Peyer's patch (tissue), 4 donors: Measurements from ENCODE around the gene UNC5B. TPM values are rescaled to one million over a fixed set of nuclear protein-coding genes. Genes with fewer than 3 reads are reported as not detected.

Experiments
- DNase-seq, 3 donors: peaks; one replicate each; pipeline ENCODE4 v3.0.0-alpha.2; 2017 to 2019
- H3K27ac ChIP-seq, 4 donors: fragments of 200-600 bp; sonication (generic); one replicate each; pipeline ENCODE4 v1.5.1; 2016 to 2019
- H3K27me3 ChIP-seq, 2 donors: fragments of 200-600 bp; sonication (generic); one replicate each; pipeline ENCODE4 v1.5.1; 2019
- H3K36me3 ChIP-seq, 3 donors: fragments of 200-600 bp; sonication (generic); one replicate each; pipeline ENCODE4 v1.5.1; 2016 to 2019
- H3K4me1 ChIP-seq, 4 donors: fragments of 200-600 bp; sonication (generic); one replicate each; pipeline ENCODE4 v1.5.1; 2016 to 2019
- H3K4me3 ChIP-seq, 4 donors: fragments of 200-600 bp; sonication (generic); 1 replicate in 3 of 4; 2 replicates in 1 of 4; pipeline ENCODE4 v1.5.1; 2016 to 2019; ENCODE audit warnings: mild to moderate bottlenecking in 1 of 4
- H3K9me3 ChIP-seq, 4 donors: fragments of 200-600 bp; sonication (generic); one replicate each; pipeline ENCODE4 v1.5.1; 2016 to 2019; ENCODE audit warnings: mild to moderate bottlenecking in 1 of 4
- POLR2A ChIP-seq, 2 donors: fragments of 450-650 bp; IDR thresholded peaks; one replicate each; pipeline ENCODE4 v1.5.1; 2017; ENCODE audit warnings: antibody characterized with exemption in 2 of 2, mild to moderate bottlenecking in 2 of 2, moderate library complexity in 2 of 2
- total RNA-seq, 4 donors: library from RNA; depleted of rRNA; stranded (reverse); fragments of >200 nt; gene quantifications; one replicate each; pipeline ENCODE4 v1.1.0, GENCODE V29; 2016
- TF ChIP-seq, protein P1 (sequence below), 6 experiments: fragments of 450-650 bp in 4 of 6; fragments of 200-600 bp in 2 of 6; sonication (generic) in 1 of 6; IDR thresholded peaks; one replicate each; pipeline ENCODE4 v1.5.1; 2017 to 2019; ENCODE audit warnings: antibody characterized with exemption in 6 of 6, mild to moderate bottlenecking in 3 of 6, moderate library complexity in 1 of 6

Gene UNC5B
- total RNA-seq, 4 donors from 2014 or later = 5.0 to 52.5 (median 39.1) TPM

DNA sequence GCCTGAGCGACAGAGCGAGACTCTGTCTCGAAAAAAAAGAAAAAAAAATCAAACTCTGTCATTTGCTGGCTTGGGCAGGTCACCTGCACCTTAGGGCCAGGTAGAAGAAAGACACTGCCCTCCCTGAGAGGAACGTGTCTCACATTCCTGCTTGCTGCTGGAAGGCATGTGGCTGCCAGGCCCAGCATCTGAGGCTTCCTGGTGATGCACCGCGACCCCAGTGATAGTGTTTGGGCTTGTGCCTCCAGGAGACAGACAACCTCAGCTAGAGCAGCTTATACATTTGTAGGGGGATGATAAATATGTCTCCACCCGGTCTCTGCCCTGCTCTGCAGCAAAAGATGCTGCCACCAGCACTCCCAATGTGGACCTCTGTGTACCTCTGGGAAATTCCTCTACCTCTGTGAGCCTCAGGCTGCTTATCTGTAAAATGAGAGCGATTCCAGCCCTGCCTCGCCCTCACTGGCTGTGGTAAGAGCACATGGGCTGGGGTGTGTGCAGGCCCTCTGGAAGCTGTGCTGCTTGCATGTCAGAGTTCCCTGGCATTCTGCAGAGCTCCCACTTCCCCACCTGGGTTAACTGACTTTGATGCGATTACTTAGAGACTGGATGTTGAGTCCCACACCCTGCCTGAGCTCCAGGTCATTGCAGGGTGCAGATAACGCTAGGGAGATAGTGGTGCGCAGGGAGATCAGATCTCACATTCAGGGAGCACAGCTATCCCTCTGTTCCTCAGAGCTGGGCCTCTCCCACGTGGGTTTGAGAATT lies 126.5 kb downstream of the UNC5B start:
- H3K36me3 ChIP-seq = no peaks in the 10 kb centered on the region
- H3K27ac ChIP-seq = no peak overlapping the region
- DNase-seq = no peak
- no peaks in the 10 kb centered on the region for H3K27me3 ChIP-seq
- no peaks in the 10 kb centered on the region for H3K9me3 ChIP-seq
- TF ChIP-seq, protein P1, sequence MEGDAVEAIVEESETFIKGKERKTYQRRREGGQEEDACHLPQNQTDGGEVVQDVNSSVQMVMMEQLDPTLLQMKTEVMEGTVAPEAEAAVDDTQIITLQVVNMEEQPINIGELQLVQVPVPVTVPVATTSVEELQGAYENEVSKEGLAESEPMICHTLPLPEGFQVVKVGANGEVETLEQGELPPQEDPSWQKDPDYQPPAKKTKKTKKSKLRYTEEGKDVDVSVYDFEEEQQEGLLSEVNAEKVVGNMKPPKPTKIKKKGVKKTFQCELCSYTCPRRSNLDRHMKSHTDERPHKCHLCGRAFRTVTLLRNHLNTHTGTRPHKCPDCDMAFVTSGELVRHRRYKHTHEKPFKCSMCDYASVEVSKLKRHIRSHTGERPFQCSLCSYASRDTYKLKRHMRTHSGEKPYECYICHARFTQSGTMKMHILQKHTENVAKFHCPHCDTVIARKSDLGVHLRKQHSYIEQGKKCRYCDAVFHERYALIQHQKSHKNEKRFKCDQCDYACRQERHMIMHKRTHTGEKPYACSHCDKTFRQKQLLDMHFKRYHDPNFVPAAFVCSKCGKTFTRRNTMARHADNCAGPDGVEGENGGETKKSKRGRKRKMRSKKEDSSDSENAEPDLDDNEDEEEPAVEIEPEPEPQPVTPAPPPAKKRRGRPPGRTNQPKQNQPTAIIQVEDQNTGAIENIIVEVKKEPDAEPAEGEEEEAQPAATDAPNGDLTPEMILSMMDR (IDR thresholded peaks at IDR 0.05) = no peak
- TF ChIP-seq POLR2A (IDR thresholded peaks at IDR 0.05) = no peak
- H3K4me1 ChIP-seq = peaks cover 0 to 21% (median 0%) of the 10 kb centered on the region in 4 donors
- H3K4me3 ChIP-seq = no peak overlapping the region

DNA sequence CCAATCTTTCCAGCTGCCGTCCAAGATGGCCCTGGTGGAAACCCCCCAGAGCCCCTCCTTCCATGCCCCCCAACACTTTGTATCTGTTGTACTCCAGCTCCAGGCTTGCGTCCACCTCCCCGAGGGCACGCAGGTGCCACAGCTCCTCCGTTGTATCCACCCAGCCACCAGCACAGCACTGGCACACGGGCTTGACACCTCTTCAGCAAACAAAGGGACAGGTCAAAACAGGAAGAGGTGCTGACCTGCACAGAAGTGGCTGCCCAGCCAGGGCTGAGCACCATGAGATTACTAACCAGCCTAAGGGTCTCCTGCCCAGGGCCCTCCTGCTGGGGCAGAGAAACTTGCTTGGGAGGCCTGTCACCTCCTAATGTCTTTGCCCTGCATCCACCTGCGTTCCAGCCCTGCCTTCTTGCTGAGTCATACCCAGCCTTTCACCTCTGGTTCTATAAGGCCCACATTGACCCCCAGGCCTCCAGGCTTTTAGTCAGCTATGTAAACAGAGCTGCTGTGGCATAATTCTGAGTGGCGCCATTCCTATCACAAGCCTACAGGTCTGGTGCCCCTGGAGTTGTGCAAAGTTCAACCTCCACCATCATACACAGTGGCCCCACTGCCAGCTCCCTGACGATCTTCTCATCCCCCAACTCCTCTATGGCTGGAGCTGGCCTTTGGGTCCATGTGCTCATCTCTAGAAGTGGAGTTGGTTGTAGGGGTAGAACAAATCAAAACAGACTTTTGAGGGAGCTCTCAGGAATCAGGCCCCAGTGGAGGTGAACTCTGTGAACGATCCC lies 127.6 kb downstream of the UNC5B start:
- Histone ChIP-seq H3K27me3 (no peaks in the 10 kb centered on the region), H3K4me3 (no peak overlapping the region), H3K36me3 (no peaks in the 10 kb centered on the region), H3K9me3 (no peaks in the 10 kb centered on the region), H3K27ac (no peak overlapping the region), H3K4me1 (peaks cover 0 to 25% (median 0%) of the 10 kb centered on the region in 4 donors)
- DNase-seq = peak in 2 of 3 donors; percentile 55 to 74
- no peak for TF ChIP-seq POLR2A (IDR thresholded peaks at IDR 0.05)
- TF ChIP-seq, protein P1 (IDR thresholded peaks at IDR 0.05) = no peak

DNA sequence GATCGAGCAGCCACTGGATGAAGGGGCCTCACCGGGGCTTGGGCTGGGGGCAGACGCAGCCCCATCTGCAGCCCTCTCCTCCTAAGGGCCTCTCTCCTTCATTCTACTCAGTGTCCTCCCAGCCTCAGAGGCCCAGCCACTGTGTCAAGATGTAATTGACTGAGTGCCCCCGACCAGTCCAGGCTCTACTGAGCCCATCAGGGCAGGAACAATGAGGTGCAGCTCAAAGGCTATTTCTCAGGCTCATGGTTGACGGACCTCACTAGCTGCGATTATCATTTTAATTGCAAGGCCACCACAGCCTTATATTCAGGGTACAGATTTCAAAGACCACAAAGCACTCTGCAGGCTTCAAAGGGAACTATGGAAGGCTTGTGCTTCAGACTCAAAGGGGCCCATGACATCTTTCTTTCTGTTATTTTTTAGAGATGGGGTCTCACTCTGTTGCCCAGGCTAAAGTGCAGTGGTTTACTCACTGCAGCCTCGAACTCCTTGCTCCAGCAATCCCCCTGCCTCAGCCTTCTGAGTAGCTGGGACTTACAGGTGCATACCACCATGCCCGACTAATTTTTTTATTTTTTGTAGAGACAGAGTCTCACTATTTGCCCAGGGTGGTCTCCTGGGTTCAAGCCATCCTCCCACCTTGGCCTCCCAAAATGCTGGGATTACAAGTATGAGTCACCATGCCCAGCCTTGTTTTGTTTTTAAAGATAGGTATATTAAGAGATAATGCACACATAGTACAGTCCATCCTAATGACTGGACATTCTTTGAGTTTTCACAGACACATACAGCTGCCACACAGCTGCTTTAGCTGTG lies 130.4 kb downstream of the UNC5B start:
- DNase-seq = no peak
- TF ChIP-seq, protein P1 (IDR thresholded peaks at IDR 0.05) = no peak
- no peak for TF ChIP-seq POLR2A (IDR thresholded peaks at IDR 0.05)
- H3K27me3 ChIP-seq = no peaks in the 10 kb centered on the region
- H3K4me1 ChIP-seq = peaks cover 0 to 25% (median 0%) of the 10 kb centered on the region in 4 donors
- no peak overlapping the region for H3K4me3 ChIP-seq
- H3K27ac ChIP-seq = peak overlapping the region in 1 of 4 donors; percentile 41
- no peaks in the 10 kb centered on the region for H3K36me3 ChIP-seq
- H3K9me3 ChIP-seq = no peaks in the 10 kb centered on the region

DNA sequence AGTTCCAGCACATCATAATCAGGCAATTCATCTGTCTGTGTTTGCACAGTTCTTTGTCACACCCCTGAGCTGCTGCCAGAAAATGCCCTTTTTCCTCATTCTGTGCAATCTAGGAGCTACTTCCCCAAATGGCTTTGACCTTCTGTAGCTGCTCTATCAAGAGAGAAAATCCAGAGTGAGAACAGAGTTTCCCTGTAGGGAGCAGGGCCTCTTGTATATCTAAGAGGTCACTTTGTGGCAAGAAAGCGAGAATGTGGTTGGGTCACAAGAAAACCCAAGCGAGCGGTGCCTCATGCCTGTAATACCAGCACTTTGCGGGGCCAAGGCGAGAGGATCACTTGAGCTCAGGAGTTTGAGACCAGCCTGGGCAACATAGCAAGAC lies 131.0 kb downstream of the UNC5B start:
- no peak for TF ChIP-seq POLR2A (IDR thresholded peaks at IDR 0.05)
- TF ChIP-seq, protein P1 (IDR thresholded peaks at IDR 0.05) = no peak
- no peak overlapping the region for H3K4me3 ChIP-seq
- H3K4me1 ChIP-seq = peaks cover 0 to 25% (median 0%) of the 10 kb centered on the region in 4 donors
- peak overlapping the region in 1 of 4 donors; percentile 41 for H3K27ac ChIP-seq
- no peak for DNase-seq
- no peaks in the 10 kb centered on the region for H3K27me3 ChIP-seq
- no peaks in the 10 kb centered on the region for H3K36me3 ChIP-seq
- H3K9me3 ChIP-seq = no peaks in the 10 kb centered on the region

DNA sequence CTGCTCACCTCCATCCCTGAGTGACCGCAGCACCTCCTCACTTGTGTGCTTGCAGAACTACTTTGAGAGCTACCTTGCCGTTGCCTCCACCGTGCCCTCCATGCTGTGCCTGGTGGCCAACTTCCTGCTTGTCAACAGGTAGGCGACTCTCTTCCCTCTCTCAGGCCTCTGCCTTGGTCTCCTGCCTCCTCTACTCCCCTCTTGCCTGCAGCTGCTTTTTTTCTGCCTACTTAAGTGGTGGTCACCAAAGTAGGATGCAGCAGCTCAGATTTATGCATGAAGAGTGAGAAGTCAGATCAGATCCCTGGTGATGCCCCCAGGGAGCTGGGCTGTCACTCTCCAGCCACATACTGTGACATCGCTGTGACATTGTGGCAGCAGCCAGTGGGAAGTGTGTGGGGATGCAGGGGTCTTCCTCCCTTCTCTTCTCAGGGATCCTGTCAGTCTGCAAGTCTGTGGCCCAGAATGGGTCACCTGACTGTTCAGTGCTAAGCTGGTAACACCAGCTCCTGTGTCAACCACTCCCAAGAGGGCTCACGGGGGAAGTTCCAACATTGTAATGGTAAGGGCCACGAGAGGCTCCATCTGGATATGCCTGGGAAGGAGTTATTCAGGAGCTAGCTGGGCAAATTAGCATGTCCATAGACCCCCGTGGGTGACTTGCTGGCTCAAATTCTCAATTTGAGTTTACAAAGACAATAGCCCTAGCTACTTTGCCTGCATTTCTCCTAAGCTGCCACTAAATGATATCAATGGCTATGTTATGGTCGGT lies 132.0 kb downstream of the UNC5B start:
- Histone ChIP-seq H3K27ac (peak overlapping the region in 1 of 4 donors; percentile 41), H3K4me3 (no peak overlapping the region), H3K36me3 (no peaks in the 10 kb centered on the region), H3K9me3 (no peaks in the 10 kb centered on the region), H3K27me3 (no peaks in the 10 kb centered on the region), H3K4me1 (peaks cover 0 to 25% (median 0%) of the 10 kb centered on the region in 4 donors)
- TF ChIP-seq POLR2A (IDR thresholded peaks at IDR 0.05) = no peak
- TF ChIP-seq, protein P1 (IDR thresholded peaks at IDR 0.05) = no peak
- DNase-seq = no peak
